Mesothelial cell of epicardium (in vitro differentiated cells): ENCODE measurements around the gene ALS2. TPM values are rescaled to one million over a fixed set of nuclear protein-coding genes. Genes with fewer than 3 reads are reported as not detected.

Source experiments
- DNase-seq, 2 experiments: peaks; one replicate each; pipeline ENCODE4 v3.0.0; 2021; ENCODE audit warnings: low spot score in 2 of 2; ENCODE audit not compliant: unreplicated experiment in 2 of 2
- H3K27ac Mint-ChIP-seq: 2 replicates; pipeline ENCODE4 v1.8.0; 2021; ENCODE audit warnings: mixed read lengths
- H3K27me3 Mint-ChIP-seq: 2 replicates; pipeline ENCODE4 v1.8.0; 2021; ENCODE audit warnings: low read depth, mixed read lengths
- H3K36me3 Mint-ChIP-seq: 2 replicates; pipeline ENCODE4 v1.8.0; 2021; ENCODE audit warnings: mixed read lengths
- H3K4me1 Mint-ChIP-seq: 2 replicates; pipeline ENCODE4 v1.8.0; 2021; ENCODE audit warnings: mixed read lengths
- H3K4me3 Mint-ChIP-seq: 2 replicates; pipeline ENCODE4 v1.8.0; 2021; ENCODE audit warnings: mild to moderate bottlenecking, moderate library complexity, mixed read lengths
- H3K9me3 Mint-ChIP-seq: 2 replicates; pipeline ENCODE4 v1.8.0; 2021; ENCODE audit warnings: mixed read lengths
- CTCF ChIP-seq: fragments of 200-600 bp; sonication (generic); IDR thresholded peaks from one replicate; pipeline ENCODE4 v1.5.0; 2021; ENCODE audit warnings: antibody characterized with exemption; ENCODE audit not compliant: unreplicated experiment
- total RNA-seq: library from RNA; stranded (reverse); gene quantifications from 3 replicates; pipeline ENCODE4 v1.2.1, GENCODE V29; 2021

ALS2 gene
- total RNA-seq, 1 donor from 2014 or later = 36.1 TPM

GRCh38 chr2:201707753-201708152, 73.0 kb downstream of the ALS2 start:
- H3K9me3 Mint-ChIP-seq = no peaks in the 10 kb centered on the region
- no peaks in the 10 kb centered on the region for H3K4me1 Mint-ChIP-seq
- H3K4me3 Mint-ChIP-seq = no peak overlapping the region
- H3K27me3 Mint-ChIP-seq = no peaks in the 10 kb centered on the region
- TF ChIP-seq CTCF = no peak
- peaks cover 41% of the 10 kb centered on the region for H3K36me3 Mint-ChIP-seq
- no peak for DNase-seq
- no peak overlapping the region for H3K27ac Mint-ChIP-seq

DNA sequence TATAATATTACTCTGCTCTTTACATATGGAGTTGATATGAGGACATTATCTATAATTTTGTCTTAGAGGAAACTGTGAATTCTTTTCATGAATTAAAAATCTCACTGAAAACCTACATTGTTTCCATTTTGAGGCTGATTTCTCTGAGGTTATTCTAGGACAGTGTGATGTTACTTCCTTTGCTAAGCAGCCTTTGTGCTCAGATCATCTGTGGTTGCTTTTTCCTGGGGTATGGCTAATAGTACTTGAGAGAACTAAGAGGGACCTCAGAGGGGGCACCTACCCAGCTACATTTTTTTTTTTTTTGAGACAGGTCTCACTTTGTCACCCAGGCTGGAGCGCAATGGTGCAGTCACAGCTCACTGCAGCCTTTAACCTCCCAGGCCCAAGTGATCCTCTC, 73.6 kb downstream of the ALS2 start:
- Mint-ChIP-seq H3K4me3 (no peak overlapping the region), H3K36me3 (peaks cover 44% of the 10 kb centered on the region), H3K9me3 (no peaks in the 10 kb centered on the region), H3K27me3 (no peaks in the 10 kb centered on the region), H3K27ac (no peak overlapping the region), H3K4me1 (no peaks in the 10 kb centered on the region)
- no peak for TF ChIP-seq CTCF
- DNase-seq = no peak

GRCh38 chr2:201704536-201704935, 76.2 kb downstream of the ALS2 start:
- H3K36me3 Mint-ChIP-seq = peaks cover 42% of the 10 kb centered on the region
- no peaks in the 10 kb centered on the region for H3K9me3 Mint-ChIP-seq
- peaks cover 4% of the 10 kb centered on the region for H3K4me1 Mint-ChIP-seq
- no peak overlapping the region for H3K4me3 Mint-ChIP-seq
- H3K27ac Mint-ChIP-seq = no peak overlapping the region
- no peak for TF ChIP-seq CTCF
- DNase-seq = no peak
- H3K27me3 Mint-ChIP-seq = no peaks in the 10 kb centered on the region

GRCh38 chr2:201701646-201702045, 79.1 kb downstream of the ALS2 start:
- Mint-ChIP-seq H3K9me3 (no peaks in the 10 kb centered on the region), H3K4me1 (peaks cover 27% of the 10 kb centered on the region), H3K27me3 (no peaks in the 10 kb centered on the region), H3K36me3 (peaks cover 35% of the 10 kb centered on the region), H3K4me3 (no peak overlapping the region), H3K27ac (no peak overlapping the region)
- TF ChIP-seq CTCF = no peak
- no peak for DNase-seq

DNA sequence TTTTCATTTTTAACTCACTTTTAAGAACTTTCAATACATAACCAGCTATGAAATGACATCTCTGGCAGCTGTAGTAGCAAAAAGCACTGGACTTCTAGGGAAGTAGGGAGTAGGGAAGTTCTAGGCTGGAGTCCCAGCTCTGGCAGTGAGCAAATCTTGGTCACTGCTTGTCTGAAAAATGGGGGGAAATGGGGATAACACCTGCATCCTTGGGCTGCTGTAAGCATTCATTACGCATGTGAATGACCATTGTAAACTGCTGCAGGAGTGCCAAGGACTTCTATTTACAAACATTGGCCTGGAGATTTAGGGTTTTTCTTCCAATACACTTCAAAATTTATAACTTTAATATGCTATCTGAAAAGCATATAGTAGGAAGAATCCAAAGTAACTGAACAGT, 81.3 kb downstream of the ALS2 start:
- no peaks in the 10 kb centered on the region for H3K9me3 Mint-ChIP-seq
- H3K27me3 Mint-ChIP-seq = no peaks in the 10 kb centered on the region
- H3K36me3 Mint-ChIP-seq = peaks cover 24% of the 10 kb centered on the region
- no peak overlapping the region for H3K4me3 Mint-ChIP-seq
- no peak for TF ChIP-seq CTCF
- peak overlapping the region; percentile 67 for H3K27ac Mint-ChIP-seq
- peaks cover 27% of the 10 kb centered on the region for H3K4me1 Mint-ChIP-seq
- no peak for DNase-seq

GRCh38 chr2:201698588-201699226, 82.0 kb downstream of the ALS2 start, which contains the start of gene MPP4:
TSS of gene MPP4 (minus strand) at chr2:201698644. CDS start at chr2:201693954, 4,690 bp downstream.
- no peak for TF ChIP-seq CTCF
- peaks cover 19% of the 10 kb centered on the region for H3K36me3 Mint-ChIP-seq
- H3K4me1 Mint-ChIP-seq = peaks cover 27% of the 10 kb centered on the region
- DNase-seq = no peak
- peak within 1 kb of the TSS; percentile 67 for H3K27ac Mint-ChIP-seq
- no peaks in the 10 kb centered on the region for H3K9me3 Mint-ChIP-seq
- H3K27me3 Mint-ChIP-seq = no peaks in the 10 kb centered on the region
- no peak within 1 kb of the TSS for H3K4me3 Mint-ChIP-seq
